DND-41 (cell line): Measurements from ENCODE around the gene GJB4.

Source experiments
- CTCF ChIP-seq: IDR thresholded peaks from 2 replicates; pipeline ENCODE4 v1.5.1; 2012; ENCODE audit warnings: borderline replicate concordance, low read length, moderate library complexity, mild to moderate bottlenecking; ENCODE audit not compliant: poor library complexity, severe bottlenecking; ENCODE audit errors: extremely low read depth
- EZH2 ChIP-seq: IDR thresholded peaks from 3 replicates; pipeline ENCODE4 v1.6.1; 2012; ENCODE audit warnings: borderline replicate concordance, low read depth, mild to moderate bottlenecking, moderate library complexity, low read length, inconsistent platforms; ENCODE audit not compliant: severe bottlenecking

DNA sequence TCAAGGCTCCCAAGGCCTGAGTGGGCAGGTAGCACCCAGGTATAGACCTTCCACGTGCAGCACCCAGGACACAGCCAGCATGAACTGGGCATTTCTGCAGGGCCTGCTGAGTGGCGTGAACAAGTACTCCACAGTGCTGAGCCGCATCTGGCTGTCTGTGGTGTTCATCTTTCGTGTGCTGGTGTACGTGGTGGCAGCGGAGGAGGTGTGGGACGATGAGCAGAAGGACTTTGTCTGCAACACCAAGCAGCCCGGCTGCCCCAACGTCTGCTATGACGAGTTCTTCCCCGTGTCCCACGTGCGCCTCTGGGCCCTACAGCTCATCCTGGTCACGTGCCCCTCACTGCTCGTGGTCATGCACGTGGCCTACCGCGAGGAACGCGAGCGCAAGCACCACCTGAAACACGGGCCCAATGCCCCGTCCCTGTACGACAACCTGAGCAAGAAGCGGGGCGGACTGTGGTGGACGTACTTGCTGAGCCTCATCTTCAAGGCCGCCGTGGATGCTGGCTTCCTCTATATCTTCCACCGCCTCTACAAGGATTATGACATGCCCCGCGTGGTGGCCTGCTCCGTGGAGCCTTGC lies 1.7 kb downstream of the GJB4 start:
- TF ChIP-seq CTCF (no peak), EZH2 (no peak)
